Sciatic nerve (tissue), 2 donors: ENCODE data around the gene DBNDD2. TPM values are rescaled to one million over a fixed set of nuclear protein-coding genes. Genes with fewer than 3 reads are reported as not detected.
A peak's percentile ranks its signal among the peaks of the same experiment; 100 is the strongest.

Experiments
- ATAC-seq: fragments of 200-7000 bp; cut with Tn5 transposase; one replicate; pipeline ENCODE4 v1.9.1; 2020; ENCODE audit warnings: mild to moderate bottlenecking, moderate library complexity
- DNase-seq: peaks from one replicate; pipeline ENCODE4 v3.0.0-alpha.2; 2020; ENCODE audit warnings: low spot score
- intact Hi-C: fragments of 100-400 bp; cut with DNase I; formaldehyde crosslinking; loops from one replicate; pipeline ENCODE4 v1.14.2; 2022
- total RNA-seq: library from RNA; stranded (reverse); fragmentation: NEBNext Ultra II Directional; extraction: Animal tissue kit (Norgen Biotek cat#: 25700); gene quantifications from one replicate; pipeline ENCODE4 v1.2.1, GENCODE V29; 2021
- donor health status: DM: no; HTN: no; CAD: no.
- donor health status: DM: no; HTN: no; CAD: no.

Gene DBNDD2
- 49.0 TPM for total RNA-seq

- ATAC-seq (no peak), DNase-seq (no peak)
- intact Hi-C loops, result no loop called here
These were observed at the start of gene DBNDD2 for GRCh38 chr20:45407783-45408645. TSS of gene DBNDD2 (plus strand) at chr20:45408289. CDS start at chr20:45408468, 179 bp downstream.

- peak; percentile 59 for ATAC-seq
- intact Hi-C loops, result no loop called here
- peak; percentile 63 for DNase-seq
These were observed 49.1 kb upstream of the DBNDD2 start for GRCh38 chr20:45359069-45359405.

GRCh38 chr20:45359406-45360148, 48.5 kb upstream of the DBNDD2 start:
- ATAC-seq (no peak), DNase-seq (peak; percentile 72)
- intact Hi-C loops, result no loop called here

- intact Hi-C loops, result no loop called here
- ATAC-seq, result no peak
- DNase-seq, result no peak
These were observed 46.3 kb upstream of the DBNDD2 start for GRCh38 chr20:45361793-45362192.

- intact Hi-C loops, result no loop called here
These were observed 45.1 kb upstream of the DBNDD2 start, which contains the start of gene SYS1 for GRCh38 chr20:45362804-45363610. TSS of gene SYS1 (plus strand) at chr20:45363156. CDS start at chr20:45363532, 376 bp downstream.

GRCh38 chr20:45363611-45364492, 44.2 kb upstream of the DBNDD2 start:
- DNase-seq, result peak; percentile 31
- ATAC-seq, result no peak
- intact Hi-C loops, result no loop called here

More at GRCh38 chr20:45362804-45363610, 45.1 kb upstream of the DBNDD2 start, which contains the start of gene SYS1:
- ATAC-seq (peak; percentile 94), DNase-seq (peak; percentile 100)

- intact Hi-C loops, result no loop called here
- ATAC-seq (no peak), DNase-seq (peak; percentile 48)
These were observed 42.6 kb upstream of the DBNDD2 start for GRCh38 chr20:45365444-45365970.

- DNase-seq, result no peak
- no peak for ATAC-seq
- intact Hi-C loops, result no loop called here
These were observed 41.9 kb upstream of the DBNDD2 start for GRCh38 chr20:45366192-45366591.

GRCh38 chr20:45366631-45367030, 41.5 kb upstream of the DBNDD2 start:
- peak; percentile 30 for DNase-seq
- intact Hi-C loops, result no loop called here
- no peak for ATAC-seq

- DNase-seq (no peak), ATAC-seq (no peak)
- intact Hi-C loops, result no loop called here
These were observed 41.0 kb upstream of the DBNDD2 start for GRCh38 chr20:45367126-45367525.

GRCh38 chr20:45368221-45368980, 39.7 kb upstream of the DBNDD2 start:
- DNase-seq (no peak), ATAC-seq (no peak)
- intact Hi-C loops, result no loop called here

GRCh38 chr20:45370571-45371160, 37.4 kb upstream of the DBNDD2 start:
- ATAC-seq, result no peak
- no peak for DNase-seq
- intact Hi-C loops, result no loop called here

GRCh38 chr20:45372241-45372640, 35.8 kb upstream of the DBNDD2 start:
- intact Hi-C loops, result no loop called here
- ATAC-seq, result no peak
- DNase-seq, result no peak

- intact Hi-C loops, result no loop called here
- ATAC-seq, result peak; percentile 67
These were observed 35.3 kb upstream of the DBNDD2 start for GRCh38 chr20:45372646-45373352.

GRCh38 chr20:45373353-45374100, 34.6 kb upstream of the DBNDD2 start:
- DNase-seq, result peak; percentile 93
- peak; percentile 87 for ATAC-seq
- intact Hi-C loops, result no loop called here

More at GRCh38 chr20:45372646-45373352, 35.3 kb upstream of the DBNDD2 start:
- DNase-seq, result no peak

GRCh38 chr20:45374101-45374467, 34.0 kb upstream of the DBNDD2 start:
- intact Hi-C loops, result no loop called here
- ATAC-seq (no peak), DNase-seq (no peak)
